Stimulated activated naive CD8-positive, alpha-beta T cell treated with anti-CD3 and anti-CD28 coated beads, Interleukin-15, amount 100 ng/mL, for 72 hours (primary cell): ENCODE data around the gene LMTK3.
A peak's percentile ranks its signal among the peaks of the same experiment; 100 is the strongest.
"Not testable (repeated sequence)": the region's sequence is repeated elsewhere in the genome, so short reads cannot be mapped to it uniquely, and the experiment has no call there.

Experiments used
- ATAC-seq: fragments of 150-1000 bp; cut with Tn5 transposase; 2 replicates; pipeline ENCODE4 v1.10.0; 2021; ENCODE audit warnings: mild to moderate bottlenecking, moderate library complexity
- DNase-seq, 2 donors: peaks; one replicate each; pipeline ENCODE4 v3.0.0; 2021 to 2022
- H3K27ac Mint-ChIP-seq, 2 donors: one replicate each; pipeline ENCODE4 v1.8.0; 2022; ENCODE audit warnings: mild to moderate bottlenecking in 2 of 2, mixed read lengths in 2 of 2, moderate library complexity in 2 of 2
- H3K27me3 Mint-ChIP-seq: one replicate; pipeline ENCODE4 v1.8.0; 2022; ENCODE audit warnings: mixed read lengths
- H3K4me1 Mint-ChIP-seq: one replicate; pipeline ENCODE4 v1.8.0; 2022; ENCODE audit warnings: mild to moderate bottlenecking, mixed read lengths
- H3K4me3 Mint-ChIP-seq, 2 donors: one replicate each; pipeline ENCODE4 v1.8.0; 2022; ENCODE audit warnings: mild to moderate bottlenecking in 2 of 2, mixed read lengths in 2 of 2, moderate library complexity in 1 of 2
- H3K9me3 Mint-ChIP-seq, 2 donors: one replicate each; pipeline ENCODE4 v1.8.0; 2022; ENCODE audit warnings: mixed read lengths in 2 of 2

Gene LMTK3

GRCh38 chr19:48487948-48488347 lies 23.7 kb downstream of the LMTK3 start:
- Mint-ChIP-seq H3K4me1 (peaks cover 32% of the 10 kb centered on the region), H3K27ac (no peak overlapping the region), H3K27me3 (peaks cover 21% of the 10 kb centered on the region), H3K4me3 (no peak overlapping the region), H3K9me3 (no peaks in the 10 kb centered on the region)
- DNase-seq (no peak), ATAC-seq (no peak)

GRCh38 chr19:48487544-48487943 lies 24.1 kb downstream of the LMTK3 start:
- Mint-ChIP-seq H3K4me3 (no peak overlapping the region), H3K4me1 (peaks cover 28% of the 10 kb centered on the region), H3K27me3 (peaks cover 17% of the 10 kb centered on the region), H3K27ac (no peak overlapping the region), H3K9me3 (no peaks in the 10 kb centered on the region)
- DNase-seq (no peak), ATAC-seq (no peak)

GRCh38 chr19:48486706-48487105 lies 24.9 kb downstream of the LMTK3 start:
- ATAC-seq, H3K4me3 Mint-ChIP-seq, H3K27me3 Mint-ChIP-seq, H3K9me3 Mint-ChIP-seq, H3K27ac Mint-ChIP-seq, DNase-seq: not testable (repeated sequence)
- peaks cover 27% of the 10 kb centered on the region for H3K4me1 Mint-ChIP-seq

- H3K9me3 Mint-ChIP-seq: no peaks in the 10 kb centered on the region
- ATAC-seq (no peak), DNase-seq (no peak)
- peaks cover under 1% of the 10 kb centered on the region for H3K27me3 Mint-ChIP-seq
- no peak overlapping the region for H3K27ac Mint-ChIP-seq
- H3K4me3 Mint-ChIP-seq: no peak overlapping the region
- peaks cover 29% of the 10 kb centered on the region for H3K4me1 Mint-ChIP-seq
Measured at GRCh38 chr19:48484931-48485612, 26.6 kb downstream of the LMTK3 start.

GRCh38 chr19:48484247-48484893 lies 27.3 kb downstream of the LMTK3 start:
- no peaks in the 10 kb centered on the region for H3K27me3 Mint-ChIP-seq
- H3K4me1 Mint-ChIP-seq: peaks cover 30% of the 10 kb centered on the region
- H3K9me3 Mint-ChIP-seq: no peaks in the 10 kb centered on the region
- ATAC-seq (no peak), DNase-seq (no peak)
- no peak overlapping the region for H3K4me3 Mint-ChIP-seq
- H3K27ac Mint-ChIP-seq: peak overlapping the region; percentile 5 to 22

GRCh38 chr19:48483301-48483700 lies 28.3 kb downstream of the LMTK3 start:
- ATAC-seq (no peak), DNase-seq (no peak)
- Mint-ChIP-seq H3K4me1 (peaks cover 30% of the 10 kb centered on the region), H3K4me3 (no peak overlapping the region), H3K9me3 (no peaks in the 10 kb centered on the region), H3K27ac (peak overlapping the region in 1 of 2 donors; percentile 37), H3K27me3 (no peaks in the 10 kb centered on the region)

GRCh38 chr19:48481846-48482639 lies 29.6 kb downstream of the LMTK3 start:
- peak overlapping the region; percentile 82 to 94 for H3K4me3 Mint-ChIP-seq
- no peaks in the 10 kb centered on the region for H3K27me3 Mint-ChIP-seq
- H3K9me3 Mint-ChIP-seq: no peaks in the 10 kb centered on the region
- DNase-seq (no peak), ATAC-seq (no peak)
- peaks cover 30% of the 10 kb centered on the region for H3K4me1 Mint-ChIP-seq
- H3K27ac Mint-ChIP-seq: no peak overlapping the region

GRCh38 chr19:48480558-48481500 lies 30.8 kb downstream of the LMTK3 start:
- H3K27ac Mint-ChIP-seq: peak overlapping the region; percentile 94 to 97
- peak; percentile 58 to 59 for DNase-seq
- ATAC-seq: peak; percentile 78
- peaks cover 32% of the 10 kb centered on the region for H3K4me1 Mint-ChIP-seq
- H3K9me3 Mint-ChIP-seq: no peaks in the 10 kb centered on the region
- no peaks in the 10 kb centered on the region for H3K27me3 Mint-ChIP-seq
- peak overlapping the region; percentile 82 to 94 for H3K4me3 Mint-ChIP-seq

GRCh38 chr19:48480183-48480557 lies 31.5 kb downstream of the LMTK3 start:
- peaks cover 39% of the 10 kb centered on the region for H3K4me1 Mint-ChIP-seq
- no peaks in the 10 kb centered on the region for H3K27me3 Mint-ChIP-seq
- ATAC-seq (peak; percentile 18), DNase-seq (no peak)
- H3K9me3 Mint-ChIP-seq: no peaks in the 10 kb centered on the region
- H3K4me3 Mint-ChIP-seq: peak overlapping the region; percentile 82 to 94
- peak overlapping the region; percentile 48 to 94 for H3K27ac Mint-ChIP-seq

GRCh38 chr19:48479686-48480085 lies 31.9 kb downstream of the LMTK3 start:
- DNase-seq: no peak
- peak overlapping the region; percentile 82 to 94 for H3K4me3 Mint-ChIP-seq
- H3K27me3 Mint-ChIP-seq: no peaks in the 10 kb centered on the region
- H3K9me3 Mint-ChIP-seq: no peaks in the 10 kb centered on the region
- no peak for ATAC-seq
- H3K27ac Mint-ChIP-seq: peak overlapping the region in 1 of 2 donors; percentile 48
- peaks cover 40% of the 10 kb centered on the region for H3K4me1 Mint-ChIP-seq

GRCh38 chr19:48478339-48479256 lies 33.0 kb downstream of the LMTK3 start:
- no peak for ATAC-seq
- no peaks in the 10 kb centered on the region for H3K9me3 Mint-ChIP-seq
- no peak overlapping the region for H3K27ac Mint-ChIP-seq

GRCh38 chr19:48477698-48478338 lies 33.8 kb downstream of the LMTK3 start:
- Mint-ChIP-seq H3K27me3 (no peaks in the 10 kb centered on the region), H3K27ac (no peak overlapping the region), H3K4me3 (no peak overlapping the region), H3K4me1 (peaks cover 47% of the 10 kb centered on the region), H3K9me3 (no peaks in the 10 kb centered on the region)
- no peak for ATAC-seq
- no peak for DNase-seq

More at GRCh38 chr19:48478339-48479256, 33.0 kb downstream of the LMTK3 start:
- H3K27me3 Mint-ChIP-seq: no peaks in the 10 kb centered on the region
- H3K4me1 Mint-ChIP-seq: peaks cover 46% of the 10 kb centered on the region
- no peak for DNase-seq
- no peak overlapping the region for H3K4me3 Mint-ChIP-seq

GRCh38 chr19:48477067-48477685 lies 34.5 kb downstream of the LMTK3 start:
- no peak overlapping the region for H3K4me3 Mint-ChIP-seq
- no peak for ATAC-seq
- DNase-seq: no peak

More at GRCh38 chr19:48477067-48477685, 34.5 kb downstream of the LMTK3 start:
- Mint-ChIP-seq H3K27me3 (no peaks in the 10 kb centered on the region), H3K4me1 (peaks cover 51% of the 10 kb centered on the region), H3K27ac (no peak overlapping the region), H3K9me3 (no peaks in the 10 kb centered on the region)
